HEK293T (cell line): ENCODE measurements around the gene PXMP2.

Experiments
- BHLHE40 ChIP-seq: fragments of 450-650 bp; IDR thresholded peaks from 2 replicates; pipeline ENCODE4 v1.6.1; 2016; ENCODE audit warnings: mild to moderate bottlenecking, moderate library complexity, borderline replicate concordance
- ELF4 ChIP-seq: fragments of 450-650 bp; IDR thresholded peaks from 2 replicates; pipeline ENCODE4 v1.6.1; 2017; ENCODE audit warnings: antibody characterized with exemption
- L3MBTL2 ChIP-seq: fragments of 450-650 bp; conservative IDR thresholded peaks from 2 replicates; pipeline ENCODE4 v1.6.1; 2016; ENCODE audit warnings: mild to moderate bottlenecking
- PKNOX1 ChIP-seq: fragments of 450-650 bp; IDR thresholded peaks from 2 replicates; pipeline ENCODE4 v1.6.1; 2016
- SP1 ChIP-seq: fragments of 450-650 bp; IDR thresholded peaks from 2 replicates; pipeline ENCODE4 v1.6.1; 2017
- SUZ12 ChIP-seq: fragments of 450-650 bp; IDR thresholded peaks from 2 replicates; pipeline ENCODE4 v1.6.1; 2016; ENCODE audit warnings: mild to moderate bottlenecking

- no peak for TF ChIP-seq ELF4
- TF ChIP-seq SP1 = no peak
- TF ChIP-seq PKNOX1 = no peak
- TF ChIP-seq L3MBTL2 = no peak
- TF ChIP-seq BHLHE40 = no peak
- no peak for TF ChIP-seq SUZ12
These were observed 569 bp upstream of the PXMP2 start for GRCh38 chr12:132686825-132687210.
